CD1c-positive myeloid dendritic cell (primary cell): Measurements from ENCODE around the gene SOBP.

Experiments used
- DNase-seq: peaks from one replicate; pipeline ENCODE4 v3.0.0-alpha.2; 2016; ENCODE audit errors: extremely low spot score

Gene SOBP

DNA sequence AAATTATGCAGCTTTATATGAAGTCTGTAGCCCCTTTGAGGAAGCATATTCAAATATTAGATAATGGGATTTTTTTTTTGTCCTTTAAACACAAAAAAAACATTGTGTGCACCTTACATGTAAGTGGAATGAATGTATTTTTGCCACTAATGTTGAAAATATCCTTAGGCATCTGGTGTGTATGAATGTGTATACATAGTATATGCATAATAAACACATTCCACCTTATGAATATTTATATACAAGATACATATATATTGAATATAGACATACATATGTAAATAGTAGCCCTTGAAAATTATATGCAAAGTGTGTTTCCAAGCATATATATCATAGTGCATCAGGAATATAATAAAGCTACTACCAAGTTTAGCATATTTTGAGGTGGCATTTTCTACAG is 94.8 kb downstream of the SOBP start:
- no peak for DNase-seq

DNA sequence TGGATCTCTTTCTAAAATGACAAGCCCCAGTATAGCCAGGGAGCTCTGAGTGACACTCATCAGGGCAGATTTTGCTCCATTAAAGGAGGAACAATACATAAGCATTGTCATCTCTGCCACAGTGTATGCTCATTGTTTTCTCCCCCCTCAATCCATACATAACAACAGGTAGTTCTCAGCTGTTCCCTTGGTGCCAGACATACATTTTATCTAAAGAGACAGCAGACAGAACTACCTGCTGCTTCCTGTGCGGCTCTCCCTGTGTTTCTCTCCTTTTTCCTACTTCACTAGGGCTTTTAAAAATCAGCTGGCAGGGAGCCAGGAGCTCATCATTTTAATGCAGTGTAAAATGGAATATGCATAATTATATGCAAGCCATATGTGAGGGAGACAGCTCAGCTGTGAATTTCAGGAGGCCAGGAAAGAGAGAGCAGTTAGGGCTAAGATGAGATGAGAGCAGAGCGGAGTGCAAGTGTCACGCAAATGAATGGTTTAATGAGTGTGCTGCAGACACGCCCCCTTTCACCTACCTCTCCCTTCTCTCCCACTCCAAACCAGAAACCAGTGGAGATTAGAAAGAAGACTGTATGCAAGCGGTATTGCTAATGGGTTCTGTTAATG is 96.0 kb downstream of the SOBP start:
- no peak for DNase-seq

DNA sequence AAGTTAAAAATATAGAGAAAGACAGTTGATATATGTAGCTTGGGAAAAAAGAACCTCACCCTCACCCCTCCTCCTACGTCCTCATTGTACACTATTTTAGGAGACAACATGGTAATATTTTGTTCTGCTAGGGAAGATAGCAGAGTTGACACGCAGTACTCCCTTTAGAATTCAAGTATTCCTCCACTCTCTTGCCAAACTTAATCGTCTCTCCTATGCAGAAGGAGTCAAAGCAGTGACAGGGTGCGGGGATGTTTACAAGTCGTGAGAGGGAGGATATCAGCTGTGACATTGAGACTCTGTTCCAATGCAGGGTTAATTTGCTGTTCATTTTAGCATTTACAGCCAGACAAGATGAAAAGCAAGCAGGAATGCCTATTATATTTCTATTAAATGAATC is 97.5 kb downstream of the SOBP start:
- DNase-seq = no peak

DNA sequence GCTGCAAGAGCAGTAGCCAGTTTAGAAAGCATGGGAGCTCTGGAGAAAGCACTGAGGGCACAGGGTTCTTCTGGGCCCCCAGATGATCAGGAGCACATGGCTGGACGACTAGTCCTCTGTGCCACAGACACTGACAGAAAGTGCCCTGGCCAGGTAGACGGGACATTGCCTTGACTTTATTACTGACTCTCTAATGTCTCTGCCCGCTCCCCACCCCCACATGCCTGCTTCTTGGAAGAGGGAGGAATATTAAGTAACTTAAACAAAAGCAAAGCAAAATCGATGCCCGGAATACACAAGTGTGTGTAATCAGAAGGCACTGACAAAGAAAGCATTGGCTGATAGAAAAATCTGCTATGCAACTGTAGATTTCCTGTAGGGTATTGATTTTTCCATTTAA is 99.3 kb downstream of the SOBP start:
- DNase-seq = no peak

DNA sequence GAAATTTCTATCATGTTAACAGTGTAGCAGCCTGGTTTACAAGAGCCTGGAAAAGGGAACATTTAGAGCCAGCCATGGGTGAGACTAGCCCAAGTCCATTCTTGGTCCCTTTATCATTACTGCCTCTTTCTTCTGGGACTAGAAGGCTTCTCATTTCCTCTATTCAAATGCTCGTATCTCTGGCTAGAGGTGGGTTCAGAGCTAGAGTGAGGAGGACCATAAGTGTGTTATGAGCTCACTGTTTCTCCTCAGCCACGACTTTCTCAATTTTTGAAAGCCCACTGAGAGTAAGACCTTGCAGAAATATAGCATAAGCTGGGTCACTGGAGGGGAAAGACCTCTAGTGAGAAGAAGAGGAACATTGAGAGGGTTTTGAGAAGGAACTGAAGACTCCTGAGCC is 100.0 kb downstream of the SOBP start:
- peak; percentile 11 for DNase-seq

DNA sequence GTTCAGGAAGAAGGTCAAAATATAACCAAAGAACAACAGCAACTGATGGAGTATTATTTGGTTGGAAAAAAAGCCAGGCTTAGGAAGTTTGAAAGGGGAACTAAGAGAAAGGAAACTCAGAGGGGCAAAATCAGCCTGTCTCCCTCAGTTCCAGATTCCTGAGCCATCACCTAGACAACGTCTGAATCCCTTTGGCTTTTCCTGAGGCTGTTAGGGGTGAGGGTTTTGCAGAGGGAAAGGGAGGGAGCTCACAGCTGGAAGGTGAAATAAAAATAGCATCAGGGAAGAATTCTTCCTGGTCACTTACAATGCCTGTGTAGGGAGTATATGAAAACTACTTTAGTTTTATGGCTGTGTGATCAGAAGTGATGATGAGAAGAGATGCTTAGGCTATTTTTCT is 100.5 kb downstream of the SOBP start:
- no peak for DNase-seq

DNA sequence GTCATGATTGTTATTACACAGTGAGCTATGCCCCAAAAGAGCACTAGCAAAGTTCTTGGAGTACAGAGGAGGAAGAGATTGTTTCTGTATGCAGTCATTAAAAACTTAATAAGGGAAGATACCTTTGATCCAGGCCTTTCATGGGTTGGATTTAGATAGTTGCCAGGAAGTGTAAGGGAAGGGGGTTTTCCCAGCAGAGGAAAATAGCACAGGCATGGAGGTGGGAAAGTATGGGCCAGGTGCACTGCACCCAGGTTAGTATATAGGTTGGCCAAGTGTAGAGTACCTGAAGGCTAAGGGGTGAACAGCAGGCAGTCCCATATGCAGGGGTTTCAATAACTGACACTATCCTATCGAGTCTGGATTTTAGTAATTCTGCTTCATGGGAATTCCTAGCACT is 101.4 kb downstream of the SOBP start:
- DNase-seq = no peak

DNA sequence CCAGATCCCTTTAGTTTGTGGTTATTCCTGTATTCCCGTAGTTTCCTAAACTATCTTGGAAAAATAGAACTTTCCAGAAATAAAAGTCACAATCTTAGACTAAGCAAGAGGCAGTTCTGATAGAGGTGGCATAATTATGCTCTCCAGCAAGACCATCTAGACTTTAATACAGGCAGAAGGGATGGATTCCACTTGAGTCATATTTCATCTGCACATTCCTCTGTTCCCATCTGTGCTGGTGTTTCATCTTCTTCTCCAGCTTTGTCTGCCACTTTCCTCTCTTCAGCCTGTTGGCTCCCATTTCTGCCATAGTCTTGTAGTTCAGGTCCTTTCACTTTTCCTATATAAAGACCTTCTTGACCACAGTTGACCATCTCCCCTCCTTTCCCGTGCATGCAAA is 102.9 kb downstream of the SOBP start:
- no peak for DNase-seq

DNA sequence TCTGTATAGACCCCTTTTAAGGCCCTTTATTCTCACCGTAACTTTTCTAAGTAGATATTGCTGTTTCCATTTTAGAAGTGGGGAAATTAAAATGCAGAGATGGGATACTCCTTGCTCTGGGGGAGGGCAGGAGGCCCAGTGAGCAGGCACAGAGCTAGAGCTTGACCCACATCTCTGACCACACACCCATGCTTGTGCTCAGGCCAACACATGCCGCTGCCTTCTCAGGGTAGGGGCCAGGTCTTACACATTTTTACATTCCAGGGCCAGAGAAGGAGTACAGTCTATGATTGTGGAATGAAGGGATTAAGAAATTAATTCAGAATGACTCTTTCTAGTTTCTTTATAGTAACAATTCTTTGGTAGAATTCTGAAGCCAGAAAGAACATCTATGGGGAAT is 104.8 kb downstream of the SOBP start:
- no peak for DNase-seq

DNA sequence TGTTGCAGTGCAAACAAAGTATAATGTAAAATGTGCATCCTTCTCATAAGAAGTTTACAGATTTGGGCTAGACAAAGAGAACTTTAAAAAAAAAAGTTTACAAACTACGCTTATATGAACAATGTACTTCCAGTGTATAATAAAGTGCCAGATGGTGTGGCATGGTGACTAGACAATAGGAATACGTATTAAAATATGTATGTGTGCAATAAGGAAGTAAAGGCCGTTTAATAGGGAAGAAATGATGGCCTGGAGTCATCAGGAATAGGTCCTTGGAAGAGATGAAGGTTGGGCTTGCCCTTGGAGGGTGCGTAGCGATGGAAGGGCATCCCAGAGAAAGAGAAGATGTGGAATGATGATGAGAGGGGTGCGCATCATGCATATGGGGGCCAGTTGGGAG is 108.2 kb downstream of the SOBP start:
- no peak for DNase-seq

DNA sequence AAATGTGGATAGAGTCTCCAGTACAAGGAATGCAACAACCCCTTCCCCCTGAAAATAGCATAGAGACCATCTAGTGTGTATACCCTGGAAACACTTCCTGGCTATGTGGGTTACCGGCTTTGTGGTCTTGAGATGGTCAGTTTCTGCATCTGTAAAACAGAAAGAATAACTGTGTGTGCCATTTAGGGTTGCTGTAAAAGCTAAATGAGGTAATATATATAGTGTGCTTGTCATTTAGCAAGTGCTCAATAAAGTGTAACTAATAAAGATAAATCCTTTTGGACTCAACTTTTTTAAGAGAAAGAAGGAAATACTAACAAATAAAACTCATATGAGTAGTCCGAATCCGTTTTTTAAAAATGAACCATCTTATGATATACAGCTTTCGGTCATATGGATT is 109.1 kb downstream of the SOBP start:
- DNase-seq = no peak

DNA sequence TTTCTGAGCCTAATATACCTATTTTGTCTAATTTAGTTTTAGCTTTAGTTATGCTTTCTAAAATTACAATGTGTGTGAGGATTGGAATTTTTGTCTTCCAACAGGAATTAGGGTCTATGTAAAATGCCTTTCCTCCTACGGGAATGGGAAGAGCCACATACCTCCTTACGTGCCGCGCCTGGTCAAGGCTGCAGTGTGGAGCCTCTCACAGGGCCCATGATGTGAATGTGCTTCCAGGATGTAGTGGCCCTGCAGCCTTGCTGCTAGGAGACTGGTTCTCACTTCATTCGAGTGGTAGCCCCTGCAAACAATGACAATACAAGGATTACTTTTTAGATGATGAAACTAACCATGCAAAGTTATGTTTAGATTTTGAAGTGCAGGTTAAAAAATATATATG is 110.2 kb downstream of the SOBP start:
- DNase-seq = no peak

DNA sequence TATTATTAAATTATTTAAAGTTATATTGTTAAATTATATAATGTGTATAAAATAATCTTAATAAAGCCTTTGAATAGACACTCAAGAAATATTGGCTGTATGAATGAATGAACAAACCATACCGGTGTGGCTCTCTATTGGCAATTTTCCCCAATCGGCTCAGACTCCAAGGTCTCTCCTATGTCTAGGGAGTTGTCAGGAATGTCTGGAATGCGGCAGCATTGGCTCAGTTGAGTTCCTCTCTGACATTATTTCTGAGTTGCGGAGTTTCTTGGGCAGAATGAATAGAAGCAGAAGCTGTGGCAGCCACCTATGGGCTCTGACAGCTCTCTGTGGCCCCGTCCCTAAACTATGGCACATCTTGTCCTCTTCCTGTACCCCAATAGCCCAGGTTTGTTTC is 111.0 kb downstream of the SOBP start:
- DNase-seq = no peak

DNA sequence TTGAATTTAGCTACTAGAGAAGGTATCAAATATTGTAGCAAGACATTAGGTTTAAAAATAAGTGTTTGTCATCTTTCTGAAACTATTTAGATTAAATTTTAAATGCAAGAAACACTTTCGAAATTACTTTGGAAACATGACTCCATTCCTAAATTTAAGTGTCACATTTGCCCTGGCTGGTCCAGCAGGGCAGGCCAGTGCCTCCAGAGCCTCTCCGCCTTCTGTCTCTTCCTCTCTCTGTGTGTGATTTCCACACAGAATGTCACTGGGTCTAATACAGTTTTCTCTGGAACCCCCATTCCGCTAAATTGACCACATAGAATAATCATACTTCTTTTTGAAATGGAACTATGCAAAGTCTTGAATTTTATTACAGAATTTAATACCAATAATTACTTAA is 111.5 kb downstream of the SOBP start:
- DNase-seq = no peak

DNA sequence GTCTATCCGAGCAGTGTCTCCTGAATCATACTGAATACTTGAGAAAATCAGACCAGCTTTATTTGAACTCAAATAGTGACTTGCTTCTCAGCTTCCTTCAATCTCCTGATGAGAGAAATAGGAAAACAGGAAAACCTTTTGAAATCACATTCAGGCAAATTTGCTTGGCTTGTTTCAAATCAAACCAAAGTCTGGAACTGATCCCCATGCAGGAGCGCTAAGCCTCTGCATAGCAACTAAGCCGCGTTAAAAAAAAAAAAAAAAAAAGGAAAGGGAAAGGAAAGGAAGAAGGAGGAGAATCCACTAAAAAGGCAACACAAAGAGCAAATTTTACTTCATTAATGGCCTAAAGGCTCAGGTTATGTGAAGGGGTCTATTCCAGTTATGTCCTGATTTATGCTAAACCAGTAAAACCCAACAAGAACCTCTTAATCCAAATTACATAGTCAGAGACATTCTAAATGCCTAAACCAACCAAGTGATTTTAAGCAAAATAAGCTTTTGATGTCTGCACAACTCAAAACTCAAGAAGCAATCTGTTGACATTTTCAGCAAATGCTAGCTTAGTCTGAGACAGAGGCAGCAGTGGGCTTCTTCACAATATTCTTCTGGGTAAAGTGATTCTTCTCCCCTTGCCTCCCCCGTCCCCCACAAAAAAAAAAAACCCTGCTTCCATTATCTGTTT is 112.5 kb downstream of the SOBP start:
- DNase-seq = no peak

DNA sequence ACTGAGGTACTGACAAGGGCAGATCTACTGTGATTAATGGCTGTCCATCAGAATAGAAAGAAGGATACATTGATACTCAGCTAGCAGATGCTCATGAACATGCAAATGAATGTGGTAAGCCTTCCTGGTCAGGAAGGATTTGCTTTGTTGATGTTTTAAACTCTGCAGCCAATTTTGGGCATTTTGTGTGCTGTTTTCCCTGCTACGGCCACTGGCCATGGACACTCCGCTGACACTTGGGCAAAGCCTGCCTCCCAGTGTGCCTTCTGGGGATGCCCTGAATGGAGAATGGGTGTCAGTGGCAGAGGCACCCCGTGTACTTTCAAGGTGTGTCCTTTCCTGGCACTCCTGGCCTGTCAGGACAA is 113.1 kb downstream of the SOBP start:
- DNase-seq = no peak

DNA sequence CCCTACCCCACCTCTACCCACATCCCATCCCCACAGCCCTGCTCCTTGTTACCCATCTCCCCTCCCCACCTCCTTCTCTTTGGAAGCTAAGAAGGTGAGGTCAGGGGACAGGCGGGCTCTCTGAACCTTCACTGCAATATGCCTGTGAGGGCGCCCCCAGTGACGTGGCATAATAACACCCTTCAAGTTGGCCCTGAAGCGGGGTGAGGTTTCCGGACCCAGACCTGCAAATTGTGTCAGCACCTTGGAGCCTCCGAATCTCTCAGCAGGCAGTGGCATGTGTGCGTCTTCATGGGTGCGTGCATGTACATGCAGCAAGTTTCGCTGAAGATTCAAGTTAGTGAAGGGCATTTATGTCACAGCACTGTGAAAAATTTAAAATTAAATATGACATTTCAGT is 114.6 kb downstream of the SOBP start:
- no peak for DNase-seq

DNA sequence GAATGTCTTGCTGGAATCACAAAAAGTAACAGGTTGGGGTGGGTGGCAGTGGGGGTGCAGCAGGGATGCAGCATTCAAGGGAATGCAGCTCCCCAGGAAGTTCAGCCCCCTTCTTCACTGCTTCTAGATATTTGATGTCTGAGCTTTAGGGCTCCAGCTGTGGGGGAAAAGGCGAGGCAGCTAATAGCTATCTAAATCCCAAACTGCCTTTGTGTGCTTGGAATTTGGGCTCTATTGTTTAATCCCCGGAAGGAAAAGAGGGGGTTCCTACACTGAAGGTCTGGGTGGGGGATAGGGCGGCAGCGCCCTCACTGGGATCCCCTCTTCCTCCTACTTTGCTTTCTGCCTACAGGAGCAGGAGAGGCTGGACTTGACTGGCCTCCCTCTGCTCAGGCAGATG is 116.5 kb downstream of the SOBP start:
- DNase-seq = no peak

DNA sequence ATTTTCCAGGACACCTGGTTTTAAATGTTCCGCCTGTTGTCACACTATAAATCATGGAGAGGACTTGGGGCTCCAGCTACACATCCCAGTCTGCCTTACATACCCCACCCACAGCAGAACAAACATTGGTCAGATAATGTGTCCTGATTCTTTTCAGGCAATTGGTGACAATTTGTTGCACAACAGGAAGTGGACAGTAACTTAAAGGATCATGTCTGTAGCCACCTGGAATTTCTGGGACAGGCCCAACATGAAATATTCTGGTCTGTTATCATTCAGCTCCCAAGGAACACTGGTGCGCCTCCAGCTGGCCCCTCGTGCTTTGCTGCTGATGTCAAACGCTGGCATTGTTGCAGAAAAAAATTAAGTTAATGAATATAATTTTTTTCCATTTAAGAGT is 117.2 kb downstream of the SOBP start:
- DNase-seq = no peak

DNA sequence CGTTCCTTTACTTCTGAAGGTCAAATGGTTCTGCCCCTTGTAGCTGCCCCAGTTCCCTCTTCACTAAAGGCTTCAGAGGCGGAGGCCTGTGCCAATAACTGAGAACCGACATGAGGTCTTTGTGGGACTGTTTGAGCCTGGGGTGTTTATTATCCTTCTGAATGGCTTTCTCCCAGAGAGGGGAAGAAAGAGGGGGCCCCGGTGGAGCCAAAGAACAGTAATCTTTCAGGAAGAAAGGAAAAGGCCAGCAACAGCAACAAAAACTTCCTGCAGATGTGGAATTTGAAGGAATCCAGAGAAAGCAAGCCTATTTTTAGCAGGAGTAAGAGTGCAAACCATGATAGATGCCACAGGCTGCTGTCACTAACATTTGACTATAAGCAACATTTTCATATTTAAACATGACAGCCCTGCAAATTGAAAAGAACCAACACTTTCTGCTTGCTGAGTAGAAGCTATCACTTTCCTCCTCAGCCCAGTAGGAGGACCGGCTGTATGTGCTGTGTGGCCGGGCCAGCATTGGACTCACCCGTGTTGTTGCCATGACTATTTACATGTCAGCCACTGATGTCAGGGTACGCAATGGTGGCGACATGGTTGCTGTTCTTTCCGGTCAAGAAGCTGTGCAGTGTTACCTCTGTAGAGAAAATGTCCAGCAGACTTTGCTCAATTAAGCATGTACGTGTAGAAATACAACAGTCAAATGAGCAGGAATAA is 121.3 kb downstream of the SOBP start:
- no peak for DNase-seq

DNA sequence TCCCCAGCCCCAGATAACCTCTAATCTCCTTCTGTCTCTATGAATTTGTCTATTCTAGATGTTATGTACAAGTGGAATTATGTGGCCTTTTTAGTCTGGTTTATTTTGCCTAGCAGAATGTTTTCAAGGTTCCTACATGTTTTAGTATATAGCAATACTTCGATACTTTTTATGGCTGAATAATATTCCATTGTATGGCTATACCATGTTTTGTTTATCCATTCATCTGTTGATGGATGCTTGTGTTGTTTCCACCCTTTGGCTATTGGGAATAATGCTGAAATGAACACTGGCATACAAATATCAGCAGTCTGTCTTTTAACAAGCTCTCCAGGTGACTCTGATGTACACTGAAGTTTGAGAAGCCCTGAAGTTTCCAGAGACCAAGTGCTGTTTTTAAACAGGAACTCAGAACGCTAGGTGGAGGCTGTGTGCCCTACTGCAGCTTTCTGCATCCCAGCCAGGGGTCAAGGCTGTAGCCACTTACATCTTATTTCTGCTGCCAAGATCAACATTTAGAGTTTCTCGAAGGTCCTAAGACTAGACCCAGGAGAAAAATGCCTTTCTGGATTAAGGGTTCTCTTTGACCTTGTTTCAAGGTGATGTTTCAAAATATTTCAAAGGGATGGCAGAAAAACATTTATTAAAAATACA is 123.0 kb downstream of the SOBP start:
- DNase-seq = no peak

DNA sequence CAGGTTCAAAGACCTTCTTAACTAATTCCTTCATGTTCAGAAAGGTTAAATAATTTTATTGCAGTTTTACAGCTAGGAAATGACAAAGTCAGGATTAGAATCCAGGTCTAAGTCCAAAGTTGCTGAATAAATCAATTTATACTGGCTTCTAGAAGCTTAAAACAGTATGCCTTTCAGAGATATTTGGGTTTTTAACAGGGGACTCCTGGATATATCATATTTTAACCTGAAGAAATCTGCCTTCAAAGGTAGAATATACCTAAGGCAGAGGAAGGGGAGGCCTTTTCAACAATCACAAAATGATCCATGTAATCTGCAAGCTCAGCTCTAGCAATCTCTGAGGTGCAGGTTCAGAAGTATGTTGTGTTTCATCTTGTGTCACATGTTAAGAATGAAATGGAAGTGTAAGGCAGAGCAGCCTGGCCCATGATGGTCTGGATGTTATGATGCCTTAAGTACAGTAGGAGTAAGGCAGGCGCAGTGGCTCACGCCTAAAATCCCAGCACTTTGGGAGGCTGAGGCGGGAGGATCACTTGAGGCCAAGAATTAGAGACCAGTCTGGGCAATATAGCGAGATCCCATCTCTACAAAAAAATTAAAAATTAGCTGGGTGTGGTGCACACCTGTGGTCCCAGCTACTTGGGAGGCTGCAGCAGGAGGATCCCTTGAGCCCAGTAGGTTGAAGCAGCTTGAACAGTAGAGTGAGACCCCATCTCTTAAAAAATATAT is 123.9 kb downstream of the SOBP start:
- DNase-seq = no peak
